ENCODE measurements around the gene TPP1. TPM values are rescaled to one million over a fixed set of nuclear protein-coding genes. Genes with fewer than 3 reads are reported as not detected.

The TPP1 gene
- total RNA-seq, 2 experiments from 2014 or later = 90.1 to 105 TPM

- H3K27ac Mint-ChIP-seq = no peak overlapping the region
- no peak for DNase-seq
- CTCF ChIA-PET = no interaction called here
Measured at GRCh38 chr11:6655020-6655789, 36.0 kb upstream of the TPP1 start.

GRCh38 chr11:6654281-6655019, 35.2 kb upstream of the TPP1 start:
- no peak overlapping the region for H3K27ac Mint-ChIP-seq
- ChIA-PET POLR2A (no interaction called here), CTCF (interaction anchor here (0.9 to 1.1 kb wide), 2 partner anchors 28 to 42 kb away, joined by 3 to 4 read pairs; partner anchors contain the start of gene TAF10)
- no peaks in the 10 kb centered on the region for H3K36me3 Mint-ChIP-seq (ENCODE audit: low read depth)
- peaks cover 8% of the 10 kb centered on the region for H3K4me1 Mint-ChIP-seq
- DNase-seq = no peak
- H3K27me3 Mint-ChIP-seq = peaks cover 15% of the 10 kb centered on the region
- H3K4me3 Mint-ChIP-seq = no peak overlapping the region
- H3K9me3 Mint-ChIP-seq = no peaks in the 10 kb centered on the region

More at GRCh38 chr11:6655020-6655789, 36.0 kb upstream of the TPP1 start:
- Mint-ChIP-seq H3K4me1 (peaks cover 8% of the 10 kb centered on the region), H3K36me3 (ENCODE audit: low read depth) (no peaks in the 10 kb centered on the region), H3K27me3 (peaks cover 15% of the 10 kb centered on the region), H3K9me3 (no peaks in the 10 kb centered on the region), H3K4me3 (no peak overlapping the region)
- POLR2A ChIA-PET = no interaction called here

- DNase-seq = no peak
- Mint-ChIP-seq H3K36me3 (ENCODE audit: low read depth) (no peaks in the 10 kb centered on the region), H3K9me3 (no peaks in the 10 kb centered on the region), H3K27ac (no peak overlapping the region), H3K4me1 (peaks cover 8% of the 10 kb centered on the region), H3K4me3 (no peak overlapping the region), H3K27me3 (peaks cover 15% of the 10 kb centered on the region)
- ChIA-PET POLR2A (no interaction called here), CTCF (interaction anchor here (0.9 to 2.2 kb wide), 4 partner anchors 10 to 42 kb away, joined by 3 to 6 read pairs (median 4); partner anchors contain the start of gene TAF10)
Measured at GRCh38 chr11:6653656-6654055, 34.4 kb upstream of the TPP1 start.

- H3K4me1 Mint-ChIP-seq = peaks cover 8% of the 10 kb centered on the region
Measured at GRCh38 chr11:6653097-6653496, 33.9 kb upstream of the TPP1 start.

GRCh38 chr11:6652182-6652581, 33.0 kb upstream of the TPP1 start:
- no peaks in the 10 kb centered on the region for H3K36me3 Mint-ChIP-seq (ENCODE audit: low read depth)
- no peak overlapping the region for H3K4me3 Mint-ChIP-seq
- H3K27me3 Mint-ChIP-seq = peaks cover 13% of the 10 kb centered on the region
- CTCF ChIA-PET = interaction anchor here (2.2 kb wide), 1 partner anchor 13 kb away, joined by 6 read pairs; no protein-coding TSS in a partner anchor
- peaks cover 8% of the 10 kb centered on the region for H3K4me1 Mint-ChIP-seq
- no peaks in the 10 kb centered on the region for H3K9me3 Mint-ChIP-seq
- POLR2A ChIA-PET = interaction anchor here (0.8 kb wide), 1 partner anchor 13 kb away, joined by 3 read pairs; no protein-coding TSS in a partner anchor
- H3K27ac Mint-ChIP-seq = no peak overlapping the region
- DNase-seq = no peak

More at GRCh38 chr11:6653097-6653496, 33.9 kb upstream of the TPP1 start:
- DNase-seq = no peak
- Mint-ChIP-seq H3K27me3 (peaks cover 15% of the 10 kb centered on the region), H3K27ac (no peak overlapping the region), H3K36me3 (ENCODE audit: low read depth) (no peaks in the 10 kb centered on the region), H3K9me3 (no peaks in the 10 kb centered on the region), H3K4me3 (no peak overlapping the region)
- ChIA-PET POLR2A (interaction anchor here (0.6 kb wide), 1 partner anchor 15 kb away, joined by 7 read pairs; no protein-coding TSS in a partner anchor), CTCF (interaction anchor here (0.9 to 2.2 kb wide), 3 partner anchors 10 to 26 kb away, joined by 3 to 6 read pairs (median 4); no protein-coding TSS in a partner anchor)

GRCh38 chr11:6650980-6651379, 31.8 kb upstream of the TPP1 start:
- Mint-ChIP-seq H3K36me3 (ENCODE audit: low read depth) (no peaks in the 10 kb centered on the region), H3K27ac (no peak overlapping the region), H3K4me3 (no peak overlapping the region), H3K27me3 (peaks cover 1% of the 10 kb centered on the region), H3K4me1 (peaks cover 1% of the 10 kb centered on the region), H3K9me3 (no peaks in the 10 kb centered on the region)
- CTCF ChIA-PET = interaction anchor here (0.5 kb wide), 1 partner anchor 21 kb away, joined by 3 read pairs; no protein-coding TSS in a partner anchor
- no peak for DNase-seq
- POLR2A ChIA-PET = no interaction called here

GRCh38 chr11:6650104-6650503, 30.9 kb upstream of the TPP1 start:
- Mint-ChIP-seq H3K27me3 (no peaks in the 10 kb centered on the region), H3K9me3 (no peaks in the 10 kb centered on the region), H3K4me3 (no peak overlapping the region), H3K27ac (no peak overlapping the region), H3K36me3 (ENCODE audit: low read depth) (no peaks in the 10 kb centered on the region), H3K4me1 (no peaks in the 10 kb centered on the region)
- DNase-seq = no peak
- ChIA-PET CTCF (interaction anchor here (0.8 to 2.3 kb wide), 9 partner anchors 9 to 297 kb away, joined by 3 to 10 read pairs (median 5); partner anchors contain the start of genes MRPL17 and TPP1), POLR2A (no interaction called here)

- Mint-ChIP-seq H3K9me3 (no peaks in the 10 kb centered on the region), H3K27ac (no peak overlapping the region), H3K4me1 (no peaks in the 10 kb centered on the region), H3K36me3 (ENCODE audit: low read depth) (no peaks in the 10 kb centered on the region), H3K27me3 (no peaks in the 10 kb centered on the region), H3K4me3 (no peak overlapping the region)
- POLR2A ChIA-PET = interaction anchor here (0.5 kb wide), 1 partner anchor 36 kb away, joined by 3 read pairs; no protein-coding TSS in a partner anchor
- DNase-seq = no peak
- CTCF ChIA-PET = interaction anchor here (0.9 to 2.3 kb wide), 5 partner anchors 9 to 144 kb away, joined by 3 to 10 read pairs (median 3); partner anchors contain the start of gene TPP1
Measured at GRCh38 chr11:6648501-6648900, 29.3 kb upstream of the TPP1 start.

GRCh38 chr11:6647836-6648235, 28.6 kb upstream of the TPP1 start:
- H3K9me3 Mint-ChIP-seq = no peaks in the 10 kb centered on the region
- H3K4me3 Mint-ChIP-seq = no peak overlapping the region
- H3K27me3 Mint-ChIP-seq = no peaks in the 10 kb centered on the region
- no peak overlapping the region for H3K27ac Mint-ChIP-seq
- no peaks in the 10 kb centered on the region for H3K4me1 Mint-ChIP-seq
- ChIA-PET POLR2A (interaction anchor here (0.5 kb wide), 1 partner anchor 37 kb away, joined by 3 read pairs; no protein-coding TSS in a partner anchor), CTCF (interaction anchor here (0.5 to 1.7 kb wide), 8 partner anchors 10 to 143 kb away, joined by 3 to 6 read pairs (median 3); partner anchors contain the start of gene MRPL17)
- DNase-seq = no peak
- H3K36me3 Mint-ChIP-seq (ENCODE audit: low read depth) = no peaks in the 10 kb centered on the region

- DNase-seq = peak; percentile 38
- H3K4me1 Mint-ChIP-seq = no peaks in the 10 kb centered on the region
- no peaks in the 10 kb centered on the region for H3K36me3 Mint-ChIP-seq (ENCODE audit: low read depth)
- H3K27ac Mint-ChIP-seq = no peak overlapping the region
- no peaks in the 10 kb centered on the region for H3K27me3 Mint-ChIP-seq
- no peak overlapping the region for H3K4me3 Mint-ChIP-seq
- ChIA-PET CTCF (interaction anchor here (0.5 to 1.7 kb wide), 8 partner anchors 13 to 142 kb away, joined by 3 to 6 read pairs (median 3); partner anchors contain the start of gene MRPL17), POLR2A (no interaction called here)
- H3K9me3 Mint-ChIP-seq = no peaks in the 10 kb centered on the region
Measured at GRCh38 chr11:6646918-6647679, 27.9 kb upstream of the TPP1 start.

GRCh38 chr11:6646576-6646917, 27.3 kb upstream of the TPP1 start:
- Mint-ChIP-seq H3K27ac (no peak overlapping the region), H3K27me3 (no peaks in the 10 kb centered on the region), H3K36me3 (ENCODE audit: low read depth) (no peaks in the 10 kb centered on the region), H3K4me1 (no peaks in the 10 kb centered on the region), H3K9me3 (no peaks in the 10 kb centered on the region), H3K4me3 (no peak overlapping the region)
- CTCF ChIA-PET = interaction anchor here (0.6 to 1.7 kb wide), 5 partner anchors 18 to 37 kb away, joined by 3 to 6 read pairs (median 3); partner anchors contain the start of gene MRPL17
- POLR2A ChIA-PET = no interaction called here
- no peak for DNase-seq

GRCh38 chr11:6646071-6646470, 26.8 kb upstream of the TPP1 start:
- H3K36me3 Mint-ChIP-seq (ENCODE audit: low read depth) = no peaks in the 10 kb centered on the region
- no peaks in the 10 kb centered on the region for H3K27me3 Mint-ChIP-seq
- no peak for DNase-seq
- POLR2A ChIA-PET = no interaction called here
- no peak overlapping the region for H3K27ac Mint-ChIP-seq
- H3K4me3 Mint-ChIP-seq = no peak overlapping the region
- CTCF ChIA-PET = interaction anchor here (0.6 to 1.7 kb wide), 2 partner anchors 27 to 37 kb away, joined by 3 to 6 read pairs; partner anchors contain the start of gene MRPL17
- no peaks in the 10 kb centered on the region for H3K4me1 Mint-ChIP-seq
- no peaks in the 10 kb centered on the region for H3K9me3 Mint-ChIP-seq

Measured in activated CD4-positive, alpha-beta T cell treated with anti-CD3 and anti-CD28 coated beads, Interleukin-2, amount 10 ng/mL, durations not matched to agents 7 days and 5 days (primary cell).